Measurements from ENCODE around the gene DNAH1. TPM values are rescaled to one million over a fixed set of nuclear protein-coding genes. Genes with fewer than 3 reads are reported as not detected.
"Not testable (repeated sequence)": the region's sequence is repeated elsewhere in the genome, so short reads cannot be mapped to it uniquely, and the experiment has no call there.

The DNAH1 gene
- total and polyA plus RNA-seq, 10 donors = 4.9 to 35.8 (median 24.6) TPM

- peaks cover 86 to 100% (median 95%) of the 10 kb centered on the region in 6 donors for H3K4me1 ChIP-seq
- DNase-seq = no peak
- no peaks in the 10 kb centered on the region for H3K27me3 ChIP-seq (replicated peaks in 1 of 7)
- no peak for TF ChIP-seq POLR2A (IDR thresholded peaks at IDR 0.05)
- TF ChIP-seq POLR2AphosphoS5 (IDR thresholded peaks at IDR 0.05) = no peak
- no peak for TF ChIP-seq CTCF (IDR thresholded peaks at IDR 0.05 in 8 of 11, conservative IDR thresholded peaks at IDR 0.05 in 3 of 11)
- peak overlapping the region in 6 of 8 donors; percentile 17 to 99 (median 84) for H3K27ac ChIP-seq
- 61 to 93% (median 90%) methylated on average over 3 of the region's 3 CpGs for WGBS, 5 donors
- intact Hi-C loops (cut with DNase I; ENCODE audit: low total_unique reads) = no loop called here
- H3K4me3 ChIP-seq = no peak overlapping the region
- no peaks in the 10 kb centered on the region for H3K9me3 ChIP-seq
- H3K36me3 ChIP-seq = peaks cover 0 to 72% (median 34%) of the 10 kb centered on the region in 6 donors
These were observed 43.3 kb upstream of the DNAH1 start for GRCh38 chr3:52272831-52273230.

- DNase-seq = peak; percentile 66
- WGBS, 5 donors = 84 to 91% (median 87%) methylated on average over 18 of the region's 18 CpGs
- H3K9me3 ChIP-seq; H3K27me3 ChIP-seq (replicated peaks in 1 of 7): not testable (repeated sequence)
- Histone ChIP-seq H3K27ac (peak overlapping the region in 3 of 8 donors; percentile 98 to 99 (median 99)), H3K4me1 (peaks cover 75 to 90% (median 85%) of the 10 kb centered on the region in 6 donors), H3K36me3 (peaks cover 0 to 53% (median 19%) of the 10 kb centered on the region in 6 donors), H3K4me3 (peak overlapping the region in 2 of 8 donors; percentile 83 to 95)
- intact Hi-C loops (cut with DNase I; ENCODE audit: low total_unique reads) = loop anchor here (5.0 kb wide), 1 partner anchor 37 kb away; the partner anchor contains the start of gene TWF2
These were observed 41.3 kb upstream of the DNAH1 start for GRCh38 chr3:52274781-52275180.

- 2% methylated on average over 28 of the region's 28 CpGs for WGBS, 5 donors
- Histone ChIP-seq H3K4me1 (peaks cover 51 to 89% (median 72%) of the 10 kb centered on the region in 6 donors), H3K9me3 (no peaks in the 10 kb centered on the region), H3K27me3 (replicated peaks in 1 of 7) (no peaks in the 10 kb centered on the region), H3K36me3 (peaks cover 0 to 35% (median 16%) of the 10 kb centered on the region in 6 donors), H3K27ac (peak overlapping the region; percentile 94 to 99 (median 98)), H3K4me3 (peak overlapping the region; percentile 66 to 95 (median 82))
- DNase-seq = peak; percentile 93
- TF ChIP-seq POLR2A (IDR thresholded peaks at IDR 0.05) = peak in 1 of 3 donors; percentile 35
- no peak for TF ChIP-seq CTCF (IDR thresholded peaks at IDR 0.05 in 8 of 11, conservative IDR thresholded peaks at IDR 0.05 in 3 of 11)
- peak; percentile 85 to 93 (median 87) for TF ChIP-seq POLR2AphosphoS5 (IDR thresholded peaks at IDR 0.05)
- intact Hi-C loops (cut with DNase I; ENCODE audit: low total_unique reads) = loop anchor here (5.0 kb wide), 1 partner anchor 40 kb away; the partner anchor contains the start of gene TWF2
These were observed 38.8 kb upstream of the DNAH1 start for GRCh38 chr3:52277071-52277964.

GRCh38 chr3:52277972-52278509 is 38.1 kb upstream of the DNAH1 start:
- peak; percentile 94 for DNase-seq
- H3K27me3 ChIP-seq (replicated peaks in 1 of 7) = no peaks in the 10 kb centered on the region
- intact Hi-C loops (cut with DNase I; ENCODE audit: low total_unique reads) = loop anchor here (5.0 kb wide), 1 partner anchor 41 kb away; the partner anchor contains the start of gene TWF2
- H3K27ac ChIP-seq = peak overlapping the region; percentile 94 to 99 (median 98)
- peak overlapping the region; percentile 66 to 95 (median 82) for H3K4me3 ChIP-seq
- no peaks in the 10 kb centered on the region for H3K9me3 ChIP-seq
- peaks cover 0 to 28% (median 12%) of the 10 kb centered on the region in 6 donors for H3K36me3 ChIP-seq
- TF ChIP-seq CTCF (IDR thresholded peaks at IDR 0.05 in 8 of 11, conservative IDR thresholded peaks at IDR 0.05 in 3 of 11) = peak in 9 of 11 experiments; percentile 15 to 54 (median 47)
- TF ChIP-seq POLR2A (IDR thresholded peaks at IDR 0.05) = no peak
- peaks cover 43 to 89% (median 71%) of the 10 kb centered on the region in 6 donors for H3K4me1 ChIP-seq
- 0 to 1% (median 0%) methylated on average over 36 to 54 of the region's 54 CpGs for WGBS, 5 donors
